Mesendoderm (in vitro differentiated cells): Measurements from ENCODE around the gene IL5.

Experiments
- DNase-seq: peaks from one replicate; pipeline ENCODE4 v3.0.0; 2013
- H2AK5ac ChIP-seq: 2 replicates; pipeline ENCODE4 v1.6.1; 2013; ENCODE audit warnings: low read length, inconsistent platforms
- H2BK120ac ChIP-seq: 2 replicates; pipeline ENCODE4 v1.6.1; 2013; ENCODE audit warnings: low read depth, mild to moderate bottlenecking, low read length, moderate library complexity, mixed read lengths
- H2BK15ac ChIP-seq: replicated peaks from 2 replicates; pipeline ENCODE4 v1.6.1; 2013; ENCODE audit warnings: low read depth, mild to moderate bottlenecking, moderate library complexity
- H2BK5ac ChIP-seq: 2 replicates; pipeline ENCODE4 v1.6.1; 2013; ENCODE audit warnings: low read length, inconsistent platforms
- H3K18ac ChIP-seq: 2 replicates; pipeline ENCODE4 v1.6.1; 2013; ENCODE audit warnings: mild to moderate bottlenecking, low read length, mixed read lengths
- H3K23ac ChIP-seq: one replicate; pipeline ENCODE4 v1.6.1; 2013; ENCODE audit warnings: low read length
- H3K27ac ChIP-seq: 2 replicates; pipeline ENCODE4 v1.5.1; 2013; ENCODE audit warnings: low read depth, mild to moderate bottlenecking, inconsistent platforms, low read length, moderate library complexity
- H3K27me3 ChIP-seq: 2 replicates; pipeline ENCODE4 v1.6.1; 2013; ENCODE audit warnings: low read length, control low read depth, mild to moderate bottlenecking, inconsistent platforms; ENCODE audit not compliant: insufficient read depth, poor library complexity
- H3K36me3 ChIP-seq: 2 replicates; pipeline ENCODE4 v1.6.1; 2013; ENCODE audit warnings: low read length, inconsistent platforms; ENCODE audit not compliant: control insufficient read depth, insufficient read depth
- H3K4ac ChIP-seq: one replicate; pipeline ENCODE4 v1.6.1; 2013; ENCODE audit warnings: low read depth, mild to moderate bottlenecking, low read length, moderate library complexity
- H3K4me1 ChIP-seq: 2 replicates; pipeline ENCODE4 v1.6.1; 2013; ENCODE audit warnings: low read depth, low read length, inconsistent platforms; ENCODE audit not compliant: control insufficient read depth
- H3K4me2 ChIP-seq: 2 replicates; pipeline ENCODE4 v1.6.1; 2013; ENCODE audit warnings: low read length
- H3K4me3 ChIP-seq: 2 replicates; pipeline ENCODE4 v1.5.1; 2013; ENCODE audit warnings: mild to moderate bottlenecking, low read length
- H3K56ac ChIP-seq: one replicate; pipeline ENCODE4 v1.6.1; 2013; ENCODE audit warnings: low read length
- H3K79me1 ChIP-seq: 2 replicates; pipeline ENCODE4 v1.6.1; 2013; ENCODE audit warnings: low read length, inconsistent platforms
- H3K79me2 ChIP-seq: 2 replicates; pipeline ENCODE4 v1.6.1; 2013; ENCODE audit warnings: mild to moderate bottlenecking, low read length; ENCODE audit not compliant: control insufficient read depth, insufficient read depth
- H3K9ac ChIP-seq: 2 replicates; pipeline ENCODE4 v1.6.1; 2013; ENCODE audit warnings: low read length, inconsistent platforms
- H4K5ac ChIP-seq: one replicate; pipeline ENCODE4 v1.6.1; 2013; ENCODE audit warnings: low read length
- H4K8ac ChIP-seq: one replicate; pipeline ENCODE4 v1.6.1; 2013; ENCODE audit warnings: low read depth, mild to moderate bottlenecking, control low read depth, low read length, moderate library complexity
- WGBS: extraction: QIAGEN DNeasy Blood & Tissue Kit; methylation state at CpG from one replicate; pipeline ENCODE4 v1.1.7; 2013; ENCODE audit warnings: low lambda C conversion rate, missing lambda C conversion rate; ENCODE audit not compliant: insufficient coverage; ENCODE audit errors: extremely low coverage; 5-methylcytosine and 5-hydroxymethylcytosine counted together

IL5 gene

DNA sequence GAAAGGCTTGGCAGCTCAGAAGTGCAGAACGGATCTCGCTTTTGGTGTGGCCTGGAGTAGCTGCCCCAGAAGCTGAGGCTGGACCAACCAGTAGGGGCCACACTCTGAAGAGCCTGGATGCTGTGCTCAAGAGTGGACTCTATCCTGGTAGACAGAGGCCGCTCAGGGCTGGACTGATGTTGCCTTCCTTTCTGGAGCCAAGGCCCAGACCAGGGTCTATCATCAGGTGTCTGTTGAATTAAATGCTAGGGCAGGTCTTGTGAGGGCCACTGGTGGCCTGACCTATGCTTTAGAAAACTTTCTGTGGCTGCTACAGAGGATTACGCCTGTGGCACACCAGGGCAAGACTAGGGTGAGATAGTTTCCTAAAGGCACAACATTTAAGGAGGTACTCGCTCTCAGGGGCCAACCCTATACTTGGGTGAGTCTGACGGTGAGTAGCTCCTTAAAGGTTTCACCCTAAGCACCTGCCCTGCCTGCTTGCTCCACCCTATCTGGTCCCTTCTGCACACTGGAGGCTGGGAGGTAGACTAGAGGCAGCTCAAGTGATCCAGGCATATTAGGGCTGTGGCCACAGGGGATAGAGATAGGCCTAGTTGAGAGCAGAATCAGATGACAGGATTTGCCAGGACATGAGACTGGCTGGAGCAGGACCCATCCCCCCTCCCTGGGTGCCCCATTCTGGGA lies 42.9 kb downstream of the IL5 start:
- Histone ChIP-seq H3K4ac (no peak overlapping the region), H2BK15ac (no peak overlapping the region), H3K23ac (no peak overlapping the region), H3K36me3 (no peaks in the 10 kb centered on the region), H4K5ac (no peak overlapping the region), H3K79me1 (no peaks in the 10 kb centered on the region), H2BK5ac (no peak overlapping the region), H4K8ac (no peak overlapping the region), H2AK5ac (no peak overlapping the region), H3K4me1 (peaks cover 2% of the 10 kb centered on the region), H3K4me2 (no peak overlapping the region), H3K27me3 (no peaks in the 10 kb centered on the region), H3K27ac (no peak overlapping the region), H3K18ac (no peak overlapping the region), H3K56ac (no peak overlapping the region), H3K4me3 (no peak overlapping the region), H2BK120ac (no peak overlapping the region), H3K79me2 (no peaks in the 10 kb centered on the region), H3K9ac (no peak overlapping the region)
- WGBS: no CpG with 5 or more reads among the region's 6 CpGs
- no peak for DNase-seq

- H4K5ac ChIP-seq: no peak overlapping the region
- H4K8ac ChIP-seq: no peak overlapping the region
- WGBS: no CpG with 5 or more reads among the region's 9 CpGs
- no peaks in the 10 kb centered on the region for H3K36me3 ChIP-seq
- no peaks in the 10 kb centered on the region for H3K79me2 ChIP-seq
- H2BK120ac ChIP-seq: no peak overlapping the region
- H3K4ac ChIP-seq: no peak overlapping the region
- peaks cover 4% of the 10 kb centered on the region for H3K4me1 ChIP-seq
- H3K18ac ChIP-seq: no peak overlapping the region
- no peak overlapping the region for H2AK5ac ChIP-seq
- H3K4me3 ChIP-seq: no peak overlapping the region
- H3K4me2 ChIP-seq: no peak overlapping the region
- H3K9ac ChIP-seq: no peak overlapping the region
- H2BK5ac ChIP-seq: no peak overlapping the region
- no peaks in the 10 kb centered on the region for H3K79me1 ChIP-seq
- H3K27ac ChIP-seq: no peak overlapping the region
- no peak overlapping the region for H3K23ac ChIP-seq
- H3K56ac ChIP-seq: no peak overlapping the region
- no peaks in the 10 kb centered on the region for H3K27me3 ChIP-seq
- no peak overlapping the region for H2BK15ac ChIP-seq
- DNase-seq: peak; percentile 14
These were observed 43.7 kb downstream of the IL5 start for GRCh38 chr5:132499440-132500243.

GRCh38 chr5:132498686-132499271 lies 44.5 kb downstream of the IL5 start:
- H4K5ac ChIP-seq: no peak overlapping the region
- H2BK120ac ChIP-seq: no peak overlapping the region
- H3K4me1 ChIP-seq: peaks cover 4% of the 10 kb centered on the region
- no peak overlapping the region for H3K23ac ChIP-seq
- H3K27me3 ChIP-seq: no peaks in the 10 kb centered on the region
- no peak overlapping the region for H2BK5ac ChIP-seq
- H3K4me2 ChIP-seq: no peak overlapping the region
- H3K18ac ChIP-seq: no peak overlapping the region
- WGBS: no CpG with 5 or more reads among the region's 4 CpGs
- DNase-seq: no peak
- no peak overlapping the region for H3K56ac ChIP-seq
- no peaks in the 10 kb centered on the region for H3K36me3 ChIP-seq
- no peaks in the 10 kb centered on the region for H3K79me1 ChIP-seq
- H3K4ac ChIP-seq: no peak overlapping the region
- no peaks in the 10 kb centered on the region for H3K79me2 ChIP-seq
- H4K8ac ChIP-seq: no peak overlapping the region
- H3K27ac ChIP-seq: no peak overlapping the region
- H2BK15ac ChIP-seq: no peak overlapping the region
- H3K9ac ChIP-seq: no peak overlapping the region
- no peak overlapping the region for H3K4me3 ChIP-seq
- H2AK5ac ChIP-seq: no peak overlapping the region

DNA sequence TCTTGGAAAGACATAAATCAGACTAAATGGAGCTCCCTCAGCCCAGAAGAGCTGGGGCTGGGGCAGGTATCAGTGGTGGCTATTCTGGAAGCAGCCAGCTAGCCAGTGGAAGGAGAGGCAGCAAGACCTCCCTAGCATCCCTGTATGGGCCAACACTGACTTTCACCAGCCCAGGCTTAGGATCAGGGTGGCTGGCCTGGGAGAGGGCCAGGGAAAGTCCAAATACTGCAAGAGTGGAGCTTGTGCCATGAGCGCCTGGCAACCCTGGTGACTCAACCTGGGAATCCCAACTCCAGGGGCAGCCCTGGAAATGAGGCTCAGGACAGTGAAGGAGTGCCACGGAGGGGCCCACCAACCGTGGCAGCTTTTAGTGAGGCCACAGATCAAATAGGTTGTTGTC lies 45.2 kb downstream of the IL5 start:
- WGBS: no CpG with 5 or more reads among the region's 3 CpGs
- H2BK5ac ChIP-seq: no peak overlapping the region
- H3K27me3 ChIP-seq: no peaks in the 10 kb centered on the region
- H3K4me2 ChIP-seq: no peak overlapping the region
- H2AK5ac ChIP-seq: no peak overlapping the region
- no peak overlapping the region for H3K4me3 ChIP-seq
- H3K4ac ChIP-seq: no peak overlapping the region
- no peak overlapping the region for H2BK15ac ChIP-seq
- no peak overlapping the region for H3K56ac ChIP-seq
- no peak overlapping the region for H2BK120ac ChIP-seq
- no peak overlapping the region for H3K23ac ChIP-seq
- H3K79me2 ChIP-seq: no peaks in the 10 kb centered on the region
- no peak overlapping the region for H3K18ac ChIP-seq
- no peak overlapping the region for H4K8ac ChIP-seq
- no peak overlapping the region for H3K27ac ChIP-seq
- H3K9ac ChIP-seq: no peak overlapping the region
- no peaks in the 10 kb centered on the region for H3K79me1 ChIP-seq
- no peaks in the 10 kb centered on the region for H3K36me3 ChIP-seq
- peak; percentile 5 for DNase-seq
- no peak overlapping the region for H4K5ac ChIP-seq
- peaks cover 4% of the 10 kb centered on the region for H3K4me1 ChIP-seq

GRCh38 chr5:132497488-132497997 lies 45.8 kb downstream of the IL5 start:
- no CpG with 5 or more reads among the region's 6 CpGs for WGBS
- Histone ChIP-seq H3K79me2 (no peaks in the 10 kb centered on the region), H2BK5ac (no peak overlapping the region), H2AK5ac (no peak overlapping the region), H3K27me3 (no peaks in the 10 kb centered on the region), H3K4me1 (peaks cover 4% of the 10 kb centered on the region), H3K4me2 (no peak overlapping the region), H3K4me3 (no peak overlapping the region), H3K56ac (no peak overlapping the region), H3K27ac (no peak overlapping the region), H4K8ac (no peak overlapping the region), H3K23ac (no peak overlapping the region), H3K9ac (no peak overlapping the region), H2BK15ac (no peak overlapping the region), H3K4ac (no peak overlapping the region), H3K79me1 (no peaks in the 10 kb centered on the region), H2BK120ac (no peak overlapping the region), H3K18ac (no peak overlapping the region), H3K36me3 (no peaks in the 10 kb centered on the region), H4K5ac (no peak overlapping the region)
- DNase-seq: peak; percentile 90
